ENCODE results near the gene ADAM30.
"Not testable (repeated sequence)": the region's sequence is repeated elsewhere in the genome, so short reads cannot be mapped to it uniquely, and the experiment has no call there.

Gene ADAM30

DNA sequence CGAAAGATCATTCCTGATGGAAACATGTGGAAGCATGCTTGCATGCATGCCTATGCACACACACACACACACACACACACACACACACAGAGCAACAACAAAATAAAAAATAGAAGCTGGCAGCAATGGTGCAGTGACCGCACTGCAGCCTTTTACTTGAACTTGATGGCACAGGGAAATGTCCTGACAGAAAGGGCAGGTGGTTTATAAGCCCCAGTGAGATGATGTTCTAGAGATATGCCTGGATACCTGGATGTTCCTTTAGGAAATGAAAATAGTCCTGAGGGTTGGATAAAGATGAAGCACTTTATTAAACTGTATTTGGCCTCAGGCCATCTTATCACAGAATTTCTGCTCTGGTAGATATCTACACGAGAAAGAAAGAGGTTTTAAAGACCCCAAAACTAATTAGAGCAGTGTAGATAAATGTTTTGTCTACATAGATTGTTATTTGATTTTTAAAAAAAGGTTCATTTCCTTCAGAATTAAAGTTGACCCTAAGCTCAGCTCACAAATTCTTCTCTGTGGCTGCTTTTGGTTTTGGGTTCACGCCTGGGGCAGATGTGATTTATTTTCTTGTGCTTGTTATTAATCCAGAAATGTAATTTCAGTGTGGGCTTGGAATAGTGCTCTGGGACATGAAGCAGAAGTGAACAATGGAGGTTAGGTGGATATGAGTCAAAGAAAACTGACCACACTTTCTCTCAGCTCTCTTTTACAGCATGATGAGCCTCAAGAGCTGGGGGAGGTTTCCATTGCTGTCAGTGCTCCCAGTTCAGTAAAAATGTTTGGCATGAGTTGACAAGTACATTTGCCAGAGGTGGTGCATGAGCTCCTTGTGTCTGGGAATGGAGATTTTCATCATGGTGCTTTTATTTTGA lies 22.9 kb downstream of the ADAM30 start:
- DNase-seq: no peak

DNA sequence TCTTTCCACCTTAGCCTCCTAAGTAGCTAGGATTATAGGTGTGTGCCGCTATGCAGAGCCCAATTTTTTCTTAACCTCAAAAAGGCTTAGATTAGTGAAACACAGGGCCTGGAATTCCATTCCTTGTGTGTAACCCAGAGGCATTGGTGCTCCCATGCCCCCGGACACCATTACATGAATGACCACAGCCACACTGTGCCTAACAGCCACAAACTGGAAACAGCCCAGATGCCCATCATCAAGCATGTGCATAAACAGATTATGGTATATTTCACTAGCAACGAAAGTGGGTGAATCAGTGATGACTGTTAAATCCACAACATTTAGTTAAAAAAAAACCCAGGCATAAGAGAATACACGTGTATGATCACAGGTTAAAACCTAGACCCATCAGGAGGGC lies 24.4 kb downstream of the ADAM30 start:
- no peak for DNase-seq

DNA sequence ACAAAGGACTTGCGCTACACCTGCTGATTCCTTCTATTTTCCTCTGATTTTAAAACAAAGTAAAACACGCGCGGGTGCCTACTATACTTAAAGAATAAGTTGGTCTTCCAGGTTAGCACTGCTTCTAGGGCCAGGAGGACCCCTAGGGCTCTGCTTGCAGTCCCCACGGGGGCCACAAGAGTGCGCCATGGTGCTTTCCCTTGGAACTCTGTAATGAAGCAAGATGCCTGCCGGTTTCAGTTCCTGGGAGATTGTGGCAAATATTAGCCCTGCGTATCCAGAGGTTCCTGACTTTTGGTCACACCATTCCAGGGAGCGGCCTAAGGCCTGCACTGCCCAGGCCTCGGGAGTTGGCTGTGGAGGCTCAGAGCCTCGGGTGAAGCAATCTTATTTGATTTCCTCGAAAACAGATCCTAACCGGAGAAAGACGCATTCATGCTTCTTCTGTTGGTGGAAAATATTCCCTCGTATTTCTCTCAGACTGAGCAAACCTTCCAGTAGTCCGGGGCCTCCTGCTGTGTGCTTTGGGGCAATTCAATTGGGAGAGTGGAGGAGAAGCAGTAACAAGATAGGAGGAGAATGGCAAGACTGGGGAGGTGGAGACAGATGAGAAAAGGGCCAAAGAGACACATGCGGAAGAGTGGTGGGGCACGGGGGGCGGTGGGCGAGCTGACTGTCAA lies 25.3 kb downstream of the ADAM30 start:
- peak; percentile 80 for DNase-seq

DNA sequence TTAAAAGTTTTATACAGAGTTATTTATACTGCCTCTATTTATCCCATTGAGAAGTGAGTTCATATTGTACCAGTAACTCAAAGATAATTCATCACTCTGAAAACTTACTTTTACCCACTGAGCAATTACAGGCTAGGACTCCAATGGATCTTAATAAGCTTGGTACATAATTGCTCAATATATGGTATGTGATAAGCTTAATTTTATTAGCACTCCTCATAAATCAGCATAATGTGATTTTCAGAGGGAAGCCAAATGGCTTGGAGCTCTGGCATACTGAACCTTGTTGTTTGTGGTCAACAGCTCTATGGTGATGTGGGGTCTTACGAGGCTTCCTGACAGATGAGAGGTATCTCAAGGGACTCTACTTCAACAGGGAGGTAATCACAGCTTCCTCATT lies 26.3 kb downstream of the ADAM30 start:
- DNase-seq: no peak

DNA sequence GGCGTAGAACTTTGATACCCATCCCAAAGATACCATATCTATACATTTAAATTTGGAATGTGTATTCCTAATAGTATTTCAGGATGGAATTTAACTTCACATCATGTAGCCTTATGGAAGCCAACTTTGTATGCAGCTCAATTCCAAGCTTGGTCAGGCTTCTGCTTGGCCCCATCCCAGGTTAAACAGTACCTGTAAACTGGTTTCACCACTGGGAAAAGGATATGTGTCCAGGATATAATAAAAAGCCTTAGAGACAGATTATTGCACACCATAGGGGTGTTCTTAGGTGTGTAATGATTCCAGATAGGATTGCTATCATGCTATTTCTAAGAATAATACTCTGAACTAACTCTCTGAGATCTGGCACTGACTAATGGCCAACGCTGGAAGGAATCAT lies 28.1 kb downstream of the ADAM30 start:
- DNase-seq: no peak

DNA sequence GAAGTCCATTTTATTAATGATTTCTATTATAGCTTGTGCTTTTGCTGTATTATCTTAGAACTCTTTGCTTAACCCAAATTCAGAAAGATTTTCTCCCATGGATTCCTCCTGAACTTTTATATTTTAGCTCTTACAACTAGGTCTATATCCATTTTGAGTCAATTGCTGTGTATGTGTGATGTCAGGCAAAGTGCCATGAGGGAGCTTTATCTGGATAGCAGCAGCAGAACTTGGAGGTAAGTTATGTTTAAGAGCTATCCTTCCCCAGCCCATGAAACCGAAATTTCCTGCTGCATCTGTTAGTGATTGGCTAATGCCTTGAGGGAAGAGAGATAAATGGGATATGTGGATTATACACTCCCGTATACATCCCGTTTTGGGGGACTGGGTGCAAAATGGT lies 29.9 kb downstream of the ADAM30 start:
- DNase-seq: no peak

DNA sequence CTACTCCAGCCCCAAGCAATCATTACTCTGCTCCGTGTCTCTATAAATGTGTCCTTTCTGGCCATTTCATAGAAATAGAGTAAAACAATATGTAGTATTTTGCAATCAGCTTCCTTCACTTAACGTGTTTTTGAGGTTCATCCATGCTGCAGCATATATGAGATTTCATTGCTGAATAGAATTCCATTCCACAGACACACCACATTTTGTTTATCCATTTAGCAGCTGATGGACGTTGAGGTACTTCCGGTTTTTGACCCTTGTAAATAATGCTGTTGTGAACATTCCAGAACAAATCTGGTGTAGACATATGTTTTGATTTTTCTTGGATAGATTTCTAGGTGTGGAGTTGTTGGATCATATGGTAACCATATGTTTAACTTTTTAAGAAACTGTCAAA lies 30.7 kb downstream of the ADAM30 start:
- DNase-seq: no peak

DNA sequence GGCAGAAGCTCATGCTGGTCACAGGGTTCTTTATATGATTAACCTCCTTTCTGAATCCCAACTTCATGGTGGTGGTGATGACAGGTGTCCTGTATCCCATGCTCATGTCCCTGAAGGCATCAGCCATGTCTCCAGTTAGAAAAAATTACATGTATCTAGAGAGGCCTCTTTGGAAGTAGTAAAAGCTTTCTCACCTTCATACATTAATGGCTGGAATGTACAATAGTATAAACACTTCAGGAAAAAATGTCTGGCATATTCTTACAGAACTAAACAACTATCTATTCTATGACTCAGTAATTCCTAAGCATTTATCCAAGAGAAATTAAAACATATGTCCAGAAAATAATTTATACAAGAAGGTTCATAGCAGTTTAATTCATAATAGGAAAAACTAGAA lies 34.0 kb downstream of the ADAM30 start:
- DNase-seq: no peak

DNA sequence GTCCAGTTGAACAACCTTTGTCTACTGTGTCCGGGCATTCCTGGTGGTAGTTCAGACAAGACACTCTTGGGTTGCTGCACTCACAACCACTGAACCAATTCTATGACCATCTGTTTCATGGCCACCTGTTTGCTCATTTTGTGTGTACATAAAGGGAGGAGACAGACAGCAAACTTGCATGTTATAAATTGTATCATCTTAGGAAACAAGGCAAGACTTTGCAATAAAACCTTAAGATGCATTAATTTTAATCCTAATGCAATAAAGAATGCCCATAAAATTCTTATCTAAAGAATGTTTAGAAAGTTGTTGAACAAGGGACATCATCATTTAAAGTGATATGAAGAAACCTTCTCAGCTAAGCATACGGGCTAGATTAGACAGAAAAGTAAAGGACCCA lies 34.8 kb downstream of the ADAM30 start:
- no peak for DNase-seq

DNA sequence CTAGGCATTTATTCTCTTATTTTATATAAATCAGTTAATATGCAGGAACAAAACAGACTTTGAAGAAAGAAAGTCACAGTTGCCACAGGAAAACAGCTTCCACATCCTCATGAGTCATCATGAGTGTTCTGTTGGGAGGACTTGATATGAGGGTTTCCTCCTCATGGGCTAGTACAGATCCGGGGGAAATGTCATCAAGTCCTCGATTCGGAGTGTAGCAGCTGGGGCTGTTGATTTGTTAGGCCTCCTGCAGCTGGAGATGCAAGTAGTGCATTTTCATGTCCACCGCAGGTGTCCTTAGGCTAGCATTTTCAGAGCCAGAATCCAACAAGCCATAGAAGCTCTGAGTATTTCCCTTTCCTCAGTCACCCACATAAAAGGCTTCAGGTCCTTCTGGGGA lies 36.7 kb downstream of the ADAM30 start:
- no peak for DNase-seq

DNA sequence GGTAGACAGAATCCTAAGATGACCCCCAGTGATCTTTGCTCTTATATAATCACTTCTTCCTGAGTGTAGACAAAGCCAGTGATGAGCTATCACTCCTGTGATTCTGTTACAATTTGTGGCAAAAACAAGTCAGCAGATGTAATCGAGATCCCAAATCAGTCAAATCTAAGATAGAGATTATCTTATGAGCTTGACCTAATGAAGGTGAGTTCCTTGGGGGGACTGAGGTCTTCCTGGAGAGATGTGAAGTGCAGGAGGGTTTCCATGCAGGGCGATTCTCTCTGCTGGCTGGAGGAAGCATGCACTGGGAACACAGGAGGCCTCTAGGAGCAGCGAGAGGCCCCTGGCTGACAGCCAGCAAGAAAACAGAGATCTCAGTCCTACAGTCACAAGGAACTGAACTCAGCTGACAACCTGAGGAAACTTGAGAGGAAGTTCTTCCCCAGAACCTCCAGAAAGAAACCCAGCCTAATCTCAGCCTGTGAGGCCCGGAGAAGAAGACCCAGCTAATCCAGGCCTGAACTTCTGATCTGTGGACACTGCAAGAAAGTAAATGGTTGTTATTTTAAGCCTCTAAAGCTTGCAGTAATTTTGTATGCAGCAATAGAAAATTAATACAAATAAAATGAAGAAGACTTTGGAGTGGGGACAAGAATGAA lies 37.6 kb downstream of the ADAM30 start:
- DNase-seq: not testable (repeated sequence)

DNA sequence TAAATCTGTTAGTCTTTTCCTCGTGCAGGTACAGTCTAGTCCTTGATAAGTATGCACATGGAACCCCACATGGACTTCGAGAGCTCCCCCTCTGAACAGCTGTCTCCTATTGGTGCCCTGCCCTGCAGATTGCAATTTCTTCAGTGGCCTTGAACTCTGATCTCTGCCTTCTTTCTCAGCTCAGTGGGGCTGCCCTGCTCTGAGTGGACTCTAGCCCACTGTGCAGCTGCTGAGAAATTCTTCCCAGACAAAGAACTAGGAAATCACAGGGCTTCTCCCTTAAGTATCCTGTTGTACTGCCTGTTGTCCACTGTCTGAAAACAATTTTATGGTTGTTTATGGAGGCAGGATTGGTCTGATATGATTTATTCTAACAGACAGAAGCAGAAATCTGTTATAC lies 38.2 kb downstream of the ADAM30 start:
- DNase-seq: no peak

DNA sequence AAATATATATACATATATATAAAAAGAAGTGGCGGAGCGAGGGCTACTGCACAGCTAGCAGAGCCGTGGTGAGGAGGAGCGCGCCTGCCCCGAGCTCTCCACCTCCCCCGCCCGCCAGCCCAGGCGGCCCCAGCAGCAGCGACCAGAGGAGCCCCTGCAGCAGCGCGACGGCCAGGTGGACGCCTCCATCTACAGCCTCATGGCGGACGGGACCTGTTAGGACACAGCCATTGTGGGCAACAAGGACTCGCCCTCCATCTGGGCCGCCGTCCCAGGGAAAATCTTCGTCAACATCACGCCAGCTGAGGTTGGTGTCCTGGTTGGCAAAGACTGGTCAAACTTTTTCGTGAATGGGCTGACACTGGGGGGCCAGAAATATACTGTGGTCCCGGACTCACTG lies 43.2 kb downstream of the ADAM30 start:
- no peak for DNase-seq

DNA sequence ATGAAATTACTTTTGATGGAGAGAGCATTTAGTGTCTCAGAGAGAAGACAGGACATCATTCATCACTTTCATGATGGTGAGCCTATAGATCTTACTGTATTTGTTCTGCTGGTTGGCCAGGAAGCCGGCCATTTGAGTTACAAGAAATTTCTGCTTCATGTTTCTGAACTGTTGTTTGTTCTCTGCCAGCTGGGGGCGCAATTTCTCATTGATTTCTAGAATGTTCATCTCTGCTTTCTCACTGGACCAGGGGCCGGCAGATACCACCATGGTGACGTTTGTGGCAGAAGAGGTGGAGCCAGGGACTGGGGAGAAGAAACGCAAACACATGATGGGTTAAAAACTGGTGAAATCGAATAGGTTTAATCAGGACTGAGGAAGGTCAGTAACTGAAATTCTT lies 52.1 kb downstream of the ADAM30 start:
- DNase-seq: not testable (repeated sequence)
